Measurements from ENCODE around the gene DLGAP1.

DNA sequence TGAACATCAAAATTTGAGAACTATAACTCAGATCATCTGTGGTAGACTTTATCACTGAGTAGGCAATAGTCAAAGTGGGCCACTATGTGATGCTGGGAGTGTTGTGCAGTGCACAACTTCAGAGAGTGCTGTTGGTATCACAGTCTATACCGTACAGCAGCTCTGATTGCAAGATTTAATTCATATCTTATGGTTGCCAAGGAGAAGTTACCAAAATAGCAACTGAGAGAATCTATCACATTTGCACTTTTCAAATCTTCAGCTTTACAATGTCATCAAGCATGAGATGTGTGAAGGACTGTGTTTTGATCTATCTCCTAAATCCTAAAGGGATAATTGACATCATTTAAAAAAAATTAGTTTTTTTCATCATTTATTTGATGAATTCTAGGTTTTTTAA lies 216.1 kb downstream of the DLGAP1 start:
- TF ChIP-seq, protein P1, sequence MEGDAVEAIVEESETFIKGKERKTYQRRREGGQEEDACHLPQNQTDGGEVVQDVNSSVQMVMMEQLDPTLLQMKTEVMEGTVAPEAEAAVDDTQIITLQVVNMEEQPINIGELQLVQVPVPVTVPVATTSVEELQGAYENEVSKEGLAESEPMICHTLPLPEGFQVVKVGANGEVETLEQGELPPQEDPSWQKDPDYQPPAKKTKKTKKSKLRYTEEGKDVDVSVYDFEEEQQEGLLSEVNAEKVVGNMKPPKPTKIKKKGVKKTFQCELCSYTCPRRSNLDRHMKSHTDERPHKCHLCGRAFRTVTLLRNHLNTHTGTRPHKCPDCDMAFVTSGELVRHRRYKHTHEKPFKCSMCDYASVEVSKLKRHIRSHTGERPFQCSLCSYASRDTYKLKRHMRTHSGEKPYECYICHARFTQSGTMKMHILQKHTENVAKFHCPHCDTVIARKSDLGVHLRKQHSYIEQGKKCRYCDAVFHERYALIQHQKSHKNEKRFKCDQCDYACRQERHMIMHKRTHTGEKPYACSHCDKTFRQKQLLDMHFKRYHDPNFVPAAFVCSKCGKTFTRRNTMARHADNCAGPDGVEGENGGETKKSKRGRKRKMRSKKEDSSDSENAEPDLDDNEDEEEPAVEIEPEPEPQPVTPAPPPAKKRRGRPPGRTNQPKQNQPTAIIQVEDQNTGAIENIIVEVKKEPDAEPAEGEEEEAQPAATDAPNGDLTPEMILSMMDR (IDR thresholded peaks at IDR 0.05) = no peak
- no peak for TF ChIP-seq POLR2A (IDR thresholded peaks at IDR 0.05)

Measured in testis (tissue), 2 donors.